ENCODE results near the gene FLVCR2. TPM values are rescaled to one million over a fixed set of nuclear protein-coding genes. Genes with fewer than 3 reads are reported as not detected.
"Not testable (repeated sequence)": the region's sequence is repeated elsewhere in the genome, so short reads cannot be mapped to it uniquely, and the experiment has no call there.

FLVCR2 gene
- polyA plus RNA-seq, 1 experiment = 0.70 TPM

DNA sequence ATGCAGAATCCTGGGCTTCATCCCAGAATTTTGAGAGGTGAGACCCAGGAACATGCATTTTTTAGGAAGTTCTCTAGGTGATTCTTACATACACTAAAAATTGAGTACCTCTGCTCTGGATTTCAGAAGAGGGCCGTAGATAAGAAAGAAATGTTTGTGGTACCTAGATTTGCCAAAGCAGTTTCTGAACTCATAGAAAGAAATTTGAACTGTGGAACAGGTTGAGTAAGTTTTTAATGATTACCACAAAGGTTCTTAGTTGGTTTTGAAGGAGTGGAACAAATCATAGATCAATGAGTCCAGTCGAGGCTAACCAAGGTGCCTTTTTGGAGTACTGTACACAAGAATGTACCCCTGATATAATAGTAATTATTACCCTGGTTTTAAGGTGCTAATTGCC is 107.5 kb downstream of the FLVCR2 start:
- DNase-seq (ENCODE audit: low read depth) = no peak
- H3K4me3 ChIP-seq (ENCODE audit: low read depth, low read length) = no peak overlapping the region
- TF ChIP-seq, protein P1, sequence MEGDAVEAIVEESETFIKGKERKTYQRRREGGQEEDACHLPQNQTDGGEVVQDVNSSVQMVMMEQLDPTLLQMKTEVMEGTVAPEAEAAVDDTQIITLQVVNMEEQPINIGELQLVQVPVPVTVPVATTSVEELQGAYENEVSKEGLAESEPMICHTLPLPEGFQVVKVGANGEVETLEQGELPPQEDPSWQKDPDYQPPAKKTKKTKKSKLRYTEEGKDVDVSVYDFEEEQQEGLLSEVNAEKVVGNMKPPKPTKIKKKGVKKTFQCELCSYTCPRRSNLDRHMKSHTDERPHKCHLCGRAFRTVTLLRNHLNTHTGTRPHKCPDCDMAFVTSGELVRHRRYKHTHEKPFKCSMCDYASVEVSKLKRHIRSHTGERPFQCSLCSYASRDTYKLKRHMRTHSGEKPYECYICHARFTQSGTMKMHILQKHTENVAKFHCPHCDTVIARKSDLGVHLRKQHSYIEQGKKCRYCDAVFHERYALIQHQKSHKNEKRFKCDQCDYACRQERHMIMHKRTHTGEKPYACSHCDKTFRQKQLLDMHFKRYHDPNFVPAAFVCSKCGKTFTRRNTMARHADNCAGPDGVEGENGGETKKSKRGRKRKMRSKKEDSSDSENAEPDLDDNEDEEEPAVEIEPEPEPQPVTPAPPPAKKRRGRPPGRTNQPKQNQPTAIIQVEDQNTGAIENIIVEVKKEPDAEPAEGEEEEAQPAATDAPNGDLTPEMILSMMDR (IDR thresholded peaks at IDR 0.05; ENCODE audit: insufficient read depth, low read depth, low read length) = no peak
- no peaks in the 10 kb centered on the region for H3K27me3 ChIP-seq (ENCODE audit: control insufficient read depth, insufficient read depth, low read length)
- ChIA-PET CTCF (interaction anchor here (1.6 to 2.2 kb wide), 2 partner anchors 14 to 23 kb away, joined by 4 to 6 read pairs; no protein-coding TSS in a partner anchor), POLR2A (no interaction called here)
- H3K36me3 ChIP-seq (ENCODE audit: control insufficient read depth, insufficient read depth, low read length) = peaks cover 3% of the 10 kb centered on the region

DNA sequence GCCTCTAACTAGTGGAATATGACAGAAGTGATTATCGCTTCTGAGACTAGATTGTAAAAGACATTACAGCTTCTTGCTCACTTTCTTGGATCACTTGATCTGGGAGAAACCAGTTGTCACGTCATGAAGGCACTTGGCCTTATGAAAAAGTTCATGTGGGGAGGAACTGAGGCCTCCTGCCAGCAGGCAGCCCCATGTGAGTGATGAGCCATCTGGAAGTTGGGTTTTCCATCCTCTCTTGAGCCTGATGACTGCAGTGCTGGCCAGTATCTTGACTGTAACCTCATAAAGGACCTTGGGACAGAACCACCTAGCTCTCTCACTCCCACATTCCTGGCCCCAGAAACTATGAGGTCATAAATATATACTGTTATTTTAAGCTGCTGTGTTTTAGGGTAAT is 110.6 kb downstream of the FLVCR2 start:
- peak; percentile 10 for DNase-seq (ENCODE audit: low read depth)

DNA sequence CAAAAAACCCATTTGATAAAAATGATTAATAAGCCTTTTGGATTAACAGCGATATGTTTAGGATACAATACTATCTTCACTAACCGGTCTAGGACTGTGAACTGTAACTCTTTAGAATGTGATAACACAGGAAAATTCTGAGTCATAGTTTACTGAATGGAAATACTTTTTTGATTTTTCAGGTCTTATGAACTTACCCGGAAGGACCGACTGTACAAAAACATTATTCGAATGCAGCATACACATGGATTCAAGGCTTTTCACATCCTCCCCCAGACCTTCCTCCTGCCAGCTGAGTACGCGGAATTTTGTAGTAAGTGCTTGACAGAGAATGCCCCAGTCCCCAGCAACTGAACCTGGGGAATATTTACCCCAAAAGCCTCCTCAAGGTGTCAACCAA is 111.6 kb downstream of the FLVCR2 start:
- CTCF ChIA-PET = interaction anchor here (2.4 kb wide), 1 partner anchor 19 kb away, joined by 10 read pairs; no protein-coding TSS in a partner anchor
- H3K36me3 ChIP-seq (ENCODE audit: control insufficient read depth, insufficient read depth, low read length) = peaks cover 6% of the 10 kb centered on the region
- H3K4me3 ChIP-seq (ENCODE audit: low read depth, low read length) = no peak overlapping the region
- TF ChIP-seq, protein P1 (IDR thresholded peaks at IDR 0.05; ENCODE audit: insufficient read depth, low read depth, low read length) = no peak
- DNase-seq (ENCODE audit: low read depth) = no peak
- POLR2A ChIA-PET = no interaction called here
- H3K27me3 ChIP-seq (ENCODE audit: control insufficient read depth, insufficient read depth, low read length) = no peaks in the 10 kb centered on the region

More for the DNA sequence above, 110.6 kb downstream of the FLVCR2 start:
- TF ChIP-seq, protein P1 (IDR thresholded peaks at IDR 0.05; ENCODE audit: insufficient read depth, low read depth, low read length) = no peak
- ChIA-PET POLR2A (no interaction called here), CTCF (interaction anchor here (1.3 to 2.4 kb wide), 2 partner anchors 20 to 664 kb away, joined by 3 to 10 read pairs; no protein-coding TSS in a partner anchor)
- peaks cover 6% of the 10 kb centered on the region for H3K36me3 ChIP-seq (ENCODE audit: control insufficient read depth, insufficient read depth, low read length)
- H3K4me3 ChIP-seq (ENCODE audit: low read depth, low read length) = no peak overlapping the region
- no peaks in the 10 kb centered on the region for H3K27me3 ChIP-seq (ENCODE audit: control insufficient read depth, insufficient read depth, low read length)

DNA sequence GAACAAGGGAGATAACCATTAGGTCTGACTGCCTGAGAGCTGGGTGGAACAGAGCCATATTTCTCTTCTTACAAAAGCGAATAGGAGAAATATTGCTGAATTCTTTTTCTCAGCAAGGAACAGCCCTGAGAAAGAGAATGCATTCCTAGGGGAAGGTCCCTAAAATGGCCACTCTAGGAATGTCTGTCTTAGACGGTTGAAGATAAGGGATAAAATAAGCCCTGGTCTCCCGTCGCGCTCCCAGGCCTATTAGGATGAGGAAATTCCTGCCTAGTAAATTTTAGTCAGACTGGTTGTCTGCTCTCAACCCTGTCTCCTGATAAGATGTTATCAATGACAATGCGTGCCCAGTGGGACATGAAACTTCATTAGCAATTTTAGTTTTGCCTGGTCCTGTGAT is 116.6 kb downstream of the FLVCR2 start:
- not testable (repeated sequence) for H3K27me3 ChIP-seq (ENCODE audit: control insufficient read depth, insufficient read depth, low read length); H3K36me3 ChIP-seq (ENCODE audit: control insufficient read depth, insufficient read depth, low read length); DNase-seq (ENCODE audit: low read depth); H3K4me3 ChIP-seq (ENCODE audit: low read depth, low read length)
- CTCF ChIA-PET = interaction anchor here (0.6 to 0.9 kb wide), 2 partner anchors 14 to 791 kb away, joined by 3 read pairs; no protein-coding TSS in a partner anchor
- POLR2A ChIA-PET = interaction anchor here (0.7 kb wide), 1 partner anchor 291 kb away, joined by 16 read pairs; the partner anchor contains the start of gene IFT43

DNA sequence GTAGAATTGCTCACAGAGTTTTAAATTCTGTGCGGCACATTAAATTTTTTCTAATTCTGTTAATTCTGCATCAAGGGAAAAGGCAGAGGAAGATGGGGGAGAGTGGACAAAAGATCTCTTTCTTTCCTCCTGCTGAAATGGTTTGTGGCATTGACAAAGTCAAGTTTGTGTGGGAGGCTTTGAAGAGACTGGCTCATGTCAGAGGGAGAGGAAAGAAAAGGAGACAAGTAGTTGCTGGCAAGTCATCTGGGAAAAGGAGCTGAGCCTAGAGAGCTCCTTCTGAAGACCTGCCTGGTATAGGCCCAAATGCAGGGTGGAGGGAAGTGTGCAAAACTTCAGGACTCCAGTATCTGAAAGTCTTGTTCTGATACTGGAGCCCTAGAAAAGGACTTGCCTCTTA is 119.0 kb downstream of the FLVCR2 start:
- TF ChIP-seq, protein P1 (IDR thresholded peaks at IDR 0.05; ENCODE audit: insufficient read depth, low read depth, low read length) = no peak
- Histone ChIP-seq H3K27me3 (ENCODE audit: control insufficient read depth, insufficient read depth, low read length) (no peaks in the 10 kb centered on the region), H3K4me3 (ENCODE audit: low read depth, low read length) (no peak overlapping the region), H3K36me3 (ENCODE audit: control insufficient read depth, insufficient read depth, low read length) (peaks cover 1% of the 10 kb centered on the region; the same call in 1 of the 2 replicates)
- no peak for DNase-seq (ENCODE audit: low read depth)
- ChIA-PET CTCF (interaction anchor here (1.4 to 2.2 kb wide), 3 partner anchors 12 to 285 kb away, joined by 3 to 6 read pairs (median 6); partner anchors contain the start of gene TGFB3), POLR2A (no interaction called here)

Small RNAs within 50 kb of the gene (small RNA-seq; reads per million reads assigned to genes)
- not detected for gene RNA5SP387 (ENCODE audit: insufficient read length, low read depth, low replicate concordance)

Other genes with a start within 250 kb of the FLVCR2 start
- gene JDP2, start 150.6 kb upstream of the FLVCR2 start, polyA plus RNA-seq (2011; rRNA removed) = 83.8 and 88.7 TPM in 2 replicates
- gene BATF, start 56.2 kb upstream of the FLVCR2 start, polyA plus RNA-seq (2011; rRNA removed) = not detected in 2 replicates
- 22.9 and 23.7 TPM in 2 replicates for gene ERG28, start 82.3 kb downstream of the FLVCR2 start, polyA plus RNA-seq (2011; rRNA removed)
- gene TTLL5, start 82.6 kb downstream of the FLVCR2 start, polyA plus RNA-seq (2011; rRNA removed) = 9.9 and 12.3 TPM in 2 replicates